Left renal pelvis (tissue), 4 donors: ENCODE data around the gene BOD1. TPM values are rescaled to one million over a fixed set of nuclear protein-coding genes. Genes with fewer than 3 reads are reported as not detected.
A peak's percentile ranks its signal among the peaks of the same experiment; 100 is the strongest.

Experiments
- DNase-seq, 4 donors: peaks; one replicate each; pipeline ENCODE4 v3.0.0-alpha.2; 2013; ENCODE audit warnings: low read depth in 4 of 4, low spot score in 3 of 4
- polyA plus RNA-seq, 4 donors: library from polyadenylated mRNA; unstranded; fragments of 120-200 nt; gene quantifications; one replicate each; pipeline ENCODE4 v1.2.1, GENCODE V29; 2013; ENCODE audit not compliant: insufficient read length in 4 of 4

The BOD1 gene
- polyA plus RNA-seq, 4 donors, result 83.3 to 127 (median 122) TPM

DNA sequence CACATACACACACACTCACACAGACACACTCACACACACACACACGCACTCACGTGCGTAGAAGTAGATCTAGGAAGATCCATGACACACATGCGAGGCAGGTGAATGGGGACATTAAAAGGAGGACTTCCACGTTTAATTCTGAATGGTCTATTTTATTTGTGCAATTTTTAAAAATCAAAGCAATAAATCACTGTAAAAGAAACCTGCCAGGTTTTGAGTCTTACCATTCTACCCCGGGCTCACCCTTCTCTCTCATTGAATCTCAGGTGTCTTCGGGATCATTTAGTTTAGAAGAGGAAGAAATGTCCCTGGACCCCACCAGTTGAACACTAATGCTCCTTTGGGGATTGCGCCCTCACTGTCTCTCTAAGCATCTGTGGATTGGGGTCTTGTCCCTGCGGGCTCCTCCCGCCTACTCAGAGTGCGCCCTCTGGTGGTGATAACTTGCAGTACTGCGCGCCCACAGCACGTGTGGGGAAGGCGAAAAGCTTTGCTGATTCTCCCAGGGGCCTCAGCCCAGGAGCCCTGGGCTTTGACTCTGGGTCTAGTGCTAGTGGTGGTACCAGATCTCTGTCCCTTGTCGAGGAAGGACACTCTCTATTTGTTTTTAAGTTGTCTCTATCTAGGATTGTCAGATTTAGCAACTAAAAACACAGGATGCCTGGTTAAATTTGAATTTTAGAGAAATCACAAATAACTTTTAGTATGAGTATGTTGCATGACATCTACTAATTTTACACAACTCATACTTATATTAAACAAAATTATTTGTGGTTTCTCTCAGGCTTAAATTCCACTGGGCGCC lies 34.8 kb downstream of the BOD1 start:
- no peak for DNase-seq

DNA sequence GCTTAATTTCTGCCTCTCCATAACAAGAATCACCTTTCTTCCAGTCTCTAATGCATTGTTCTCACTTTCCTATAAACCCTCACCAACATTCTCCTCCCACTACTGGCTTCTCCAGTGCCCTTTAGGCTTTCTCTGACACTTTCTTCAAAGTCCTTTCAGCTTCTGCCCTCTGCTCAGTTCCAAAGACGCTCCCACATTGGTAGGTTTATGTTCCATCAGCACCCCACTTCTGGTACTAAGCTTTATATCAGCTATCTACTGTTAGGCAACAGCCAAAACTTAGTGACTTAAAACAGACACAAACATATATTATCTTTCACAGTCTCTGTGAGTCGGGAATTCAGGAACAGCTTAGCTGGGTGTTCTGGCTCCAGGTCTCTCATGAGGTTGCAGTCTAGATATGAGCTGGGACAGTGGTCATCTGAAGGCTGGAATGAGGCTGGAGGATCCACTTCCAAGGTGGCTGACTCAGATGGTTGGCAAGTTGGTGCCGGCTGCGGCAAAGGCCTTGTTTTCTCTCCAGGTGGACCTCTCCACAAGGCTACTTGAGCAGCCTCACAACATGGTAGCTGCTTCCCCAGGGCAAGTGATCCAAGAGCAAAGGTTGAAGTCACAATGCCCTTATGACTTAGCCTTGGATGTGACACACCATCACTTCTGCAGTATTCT lies 37.4 kb downstream of the BOD1 start:
- DNase-seq, result no peak

- no peak for DNase-seq
These were observed 38.6 kb downstream of the BOD1 start for GRCh38 chr5:173577817-173578216.

- DNase-seq, result no peak
These were observed 39.3 kb downstream of the BOD1 start for GRCh38 chr5:173577166-173577565.

- no peak for DNase-seq
These were observed 40.5 kb downstream of the BOD1 start for GRCh38 chr5:173575985-173576384.

GRCh38 chr5:173574983-173575382 lies 41.5 kb downstream of the BOD1 start:
- no peak for DNase-seq

- DNase-seq, result peak in 3 of 4 donors; percentile 24 to 33 (median 33)
These were observed 43.1 kb downstream of the BOD1 start for GRCh38 chr5:173573126-173573960.

- DNase-seq, result no peak
These were observed 43.9 kb downstream of the BOD1 start for GRCh38 chr5:173572431-173573125.

GRCh38 chr5:173570321-173571090 lies 45.9 kb downstream of the BOD1 start:
- DNase-seq, result no peak

- no peak for DNase-seq
These were observed 47.7 kb downstream of the BOD1 start for GRCh38 chr5:173568703-173569102.

DNA sequence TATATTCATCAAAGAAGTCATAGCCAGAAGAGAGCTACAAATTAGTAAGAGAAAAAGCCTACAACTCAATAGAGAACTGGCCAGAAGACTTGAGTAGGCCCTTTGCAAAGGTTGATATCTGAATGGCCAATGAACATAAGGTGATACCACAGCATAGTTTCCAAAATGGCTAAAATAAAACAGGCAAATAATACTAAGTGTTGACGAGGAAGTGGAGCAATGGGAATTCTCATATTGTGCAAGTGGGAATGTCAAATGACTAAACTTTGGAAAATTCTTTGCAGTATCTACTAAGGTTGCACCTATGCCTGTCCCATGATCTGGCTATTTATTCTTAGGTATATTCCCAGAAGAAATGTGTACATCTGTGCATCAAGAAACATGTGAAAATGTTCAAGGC lies 48.3 kb downstream of the BOD1 start:
- no peak for DNase-seq

- no peak for DNase-seq
These were observed 48.9 kb downstream of the BOD1 start for GRCh38 chr5:173567548-173567947.

GRCh38 chr5:173565491-173566072 lies 50.9 kb downstream of the BOD1 start:
- no peak for DNase-seq

GRCh38 chr5:173564106-173564505 lies 52.3 kb downstream of the BOD1 start:
- no peak for DNase-seq

- DNase-seq, result no peak
These were observed 53.2 kb downstream of the BOD1 start for GRCh38 chr5:173563246-173563645.

- DNase-seq, result no peak
These were observed 54.0 kb downstream of the BOD1 start for GRCh38 chr5:173562451-173562850.
